ENCODE measurements around the gene PLIN3.
"Not testable (repeated sequence)": the region's sequence is repeated elsewhere in the genome, so short reads cannot be mapped to it uniquely, and the experiment has no call there.

Gene PLIN3

GRCh38 chr19:4845975-4846374 is 21.5 kb downstream of the PLIN3 start:
- DNase-seq = not testable (repeated sequence)

- DNase-seq = no peak
Measured at GRCh38 chr19:4844348-4845179, 22.9 kb downstream of the PLIN3 start.

DNA sequence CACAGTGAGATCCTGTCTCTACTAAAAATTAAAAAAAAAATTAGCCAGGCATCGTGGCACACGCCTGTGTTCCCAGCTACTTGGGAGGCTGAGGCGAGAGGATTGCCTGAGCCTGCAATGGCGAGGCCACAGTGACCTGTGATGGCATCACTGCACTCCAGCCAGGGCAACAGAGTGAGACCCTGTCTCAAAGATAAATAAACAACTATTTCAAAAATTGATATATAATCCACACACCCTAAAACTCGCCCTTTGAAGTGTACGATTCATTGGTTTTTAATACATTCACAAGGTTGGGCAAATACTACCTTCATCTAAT is 23.9 kb downstream of the PLIN3 start:
- DNase-seq = no peak

DNA sequence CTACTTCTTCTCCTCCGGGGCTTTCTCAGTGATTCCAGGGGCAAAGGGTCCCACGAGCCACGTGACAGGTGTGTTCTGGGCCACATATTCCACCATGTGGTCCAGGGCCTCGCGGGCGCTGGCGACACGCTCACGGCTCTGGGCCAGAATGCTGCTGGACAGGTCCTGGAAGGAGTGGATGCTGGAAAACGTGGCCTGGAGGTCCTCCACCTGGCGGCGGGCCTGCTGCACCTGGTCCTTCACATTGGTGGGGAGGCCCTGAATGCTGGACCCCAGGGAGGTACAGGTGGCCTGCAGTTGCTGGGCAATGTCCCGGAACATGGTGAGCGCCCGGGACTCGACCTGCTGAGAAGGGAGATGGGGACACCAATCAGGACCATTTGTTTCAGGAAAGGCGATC is 28.3 kb downstream of the PLIN3 start:
- no peak for DNase-seq

DNA sequence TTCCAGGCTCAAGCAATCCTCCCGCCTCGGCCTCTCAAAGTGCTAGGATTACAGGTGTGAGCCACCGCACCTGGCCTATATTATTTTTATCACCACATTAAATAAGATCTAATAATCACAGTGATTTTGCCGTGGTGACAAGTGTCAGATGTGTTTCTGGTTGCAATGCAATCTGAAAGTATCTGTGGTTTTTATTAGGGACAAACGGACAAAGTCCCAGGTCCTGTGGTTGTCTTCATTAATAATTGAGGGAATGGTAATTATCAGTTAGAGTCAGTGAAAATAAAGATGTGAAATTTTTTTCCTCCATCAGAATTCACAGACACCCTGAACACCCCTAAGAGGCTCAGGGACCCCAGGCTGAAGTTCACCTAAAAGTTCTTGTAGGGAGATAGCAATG is 34.7 kb downstream of the PLIN3 start:
- DNase-seq = no peak

DNA sequence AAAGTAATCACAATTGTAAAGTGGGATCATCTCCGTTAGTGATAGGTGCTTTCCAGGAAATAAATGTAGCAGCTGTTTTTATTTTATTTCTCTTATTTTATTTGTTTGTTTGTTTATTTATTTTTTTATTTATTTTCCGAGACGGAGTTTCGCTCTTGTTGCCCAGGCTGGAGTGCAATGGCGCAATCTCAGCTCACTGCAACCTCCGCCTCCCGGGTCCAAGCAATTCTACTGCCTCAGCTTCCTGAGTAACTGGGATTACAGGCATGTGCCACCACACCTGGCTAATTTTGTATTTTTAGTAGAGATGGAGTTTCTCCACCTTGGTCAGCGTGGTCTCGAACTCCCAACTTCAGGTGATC is 35.5 kb downstream of the PLIN3 start:
- DNase-seq = not testable (repeated sequence)

- DNase-seq = peak in 10 of 14 donors; percentile 12 to 63 (median 40)
Measured at GRCh38 chr19:4831304-4831978, 36.0 kb downstream of the PLIN3 start, which contains the start of gene TICAM1. TSS of gene TICAM1 (minus strand) at chr19:4831712. CDS start at chr19:4818377, 13,335 bp downstream.

- DNase-seq = no peak
Measured at GRCh38 chr19:4830768-4831265, 36.6 kb downstream of the PLIN3 start.

GRCh38 chr19:4830332-4830731 is 37.1 kb downstream of the PLIN3 start:
- no peak for DNase-seq

- peak in 8 of 14 donors; percentile 6 to 33 (median 22) for DNase-seq
Measured at GRCh38 chr19:4829001-4829712, 38.3 kb downstream of the PLIN3 start.

DNA sequence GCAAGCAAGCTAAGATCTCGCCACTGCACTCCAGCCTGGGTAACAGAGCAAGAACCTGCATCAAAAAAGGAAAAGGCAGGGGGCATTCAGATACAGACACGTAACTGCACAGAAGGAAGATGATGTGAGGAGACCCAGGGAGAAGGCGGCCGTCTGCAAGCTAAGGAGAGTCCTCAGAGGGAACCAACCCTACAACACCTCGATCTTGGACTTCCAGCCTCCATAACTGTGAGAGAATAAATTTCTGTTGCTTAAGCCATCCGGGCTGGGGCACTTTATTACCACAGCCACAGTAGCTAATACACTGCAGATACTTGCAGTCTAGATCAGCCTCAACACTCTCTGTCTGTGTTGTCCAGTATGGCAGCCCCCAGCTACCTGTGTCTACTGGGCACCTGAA is 43.9 kb downstream of the PLIN3 start:
- DNase-seq = no peak

DNA sequence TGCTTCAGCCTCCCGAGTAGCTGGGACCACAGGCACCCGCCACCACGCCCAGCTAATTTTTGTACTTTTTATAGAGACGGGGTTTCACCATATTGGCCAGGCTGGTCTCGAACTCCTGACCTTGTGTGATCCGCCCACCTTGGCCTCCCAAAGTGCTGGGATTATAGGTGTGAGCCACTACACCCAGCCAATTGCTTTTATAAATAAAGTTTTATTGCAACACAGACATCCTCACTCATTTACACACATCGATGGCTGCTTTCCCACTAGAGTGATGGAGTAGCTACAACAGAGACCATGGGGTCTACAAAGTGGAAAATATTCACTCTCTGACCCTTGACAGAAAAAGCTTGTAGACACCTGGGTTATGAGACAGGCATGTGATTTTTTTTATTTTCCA is 45.1 kb downstream of the PLIN3 start:
- DNase-seq = not testable (repeated sequence)

DNA sequence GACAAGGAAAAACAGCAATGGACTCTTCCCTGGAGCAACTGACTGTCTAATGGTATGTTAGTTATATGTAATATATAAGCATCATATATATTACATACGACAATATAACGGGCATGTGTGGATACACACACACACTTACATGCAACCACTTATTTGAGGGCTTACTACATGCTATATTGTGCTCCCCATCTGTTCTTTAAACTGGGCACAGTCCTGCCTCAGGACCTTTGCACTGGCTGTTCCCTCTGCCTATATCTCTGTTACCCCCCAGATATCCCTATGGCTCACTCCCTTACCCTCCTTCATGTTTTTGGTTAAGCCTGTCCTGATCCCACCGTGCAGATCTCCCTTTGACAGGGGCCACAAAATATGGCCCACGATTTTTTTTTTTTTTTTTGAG is 46.2 kb downstream of the PLIN3 start:
- DNase-seq = no peak

DNA sequence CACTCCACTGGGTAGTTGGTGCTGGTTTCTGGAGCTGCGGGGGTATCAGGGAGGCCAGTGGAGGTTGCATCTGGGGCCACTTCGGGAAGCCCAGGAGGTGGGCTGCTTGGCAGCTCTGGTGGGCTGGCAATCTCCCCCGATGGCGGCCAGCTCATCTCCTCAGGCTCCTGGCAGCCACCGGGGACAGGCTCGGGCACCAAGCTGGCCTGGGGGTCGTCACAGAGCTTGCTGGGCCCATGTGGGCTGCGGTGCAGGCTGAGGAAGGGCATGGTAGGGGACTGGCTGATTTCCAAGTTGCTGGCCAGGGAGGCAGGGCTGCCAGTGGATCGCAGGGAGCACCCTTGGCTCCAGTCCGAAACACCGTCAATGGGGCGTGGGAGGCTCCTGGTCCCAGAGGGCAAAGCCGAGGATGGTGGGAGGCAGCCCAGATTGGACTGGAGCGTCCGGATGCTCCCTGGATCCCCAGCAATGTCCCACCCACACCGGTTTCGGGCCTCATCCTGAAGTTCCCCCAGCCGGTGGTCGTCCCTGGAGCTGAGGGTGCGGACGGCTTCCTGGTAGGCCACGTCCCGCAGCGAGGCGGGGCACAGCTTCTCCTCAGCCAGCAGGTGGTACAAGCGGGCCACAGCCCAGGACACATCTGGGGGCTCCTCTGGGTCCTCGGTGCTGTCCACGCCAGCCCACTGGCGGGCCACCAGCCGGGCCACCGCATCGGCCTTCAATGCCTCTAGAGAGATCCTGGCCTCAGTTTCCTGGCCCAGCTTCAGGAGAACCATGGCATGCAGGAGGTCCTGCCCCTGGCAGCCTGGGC is 49.8 kb downstream of the PLIN3 start:
- DNase-seq = no peak

DNA sequence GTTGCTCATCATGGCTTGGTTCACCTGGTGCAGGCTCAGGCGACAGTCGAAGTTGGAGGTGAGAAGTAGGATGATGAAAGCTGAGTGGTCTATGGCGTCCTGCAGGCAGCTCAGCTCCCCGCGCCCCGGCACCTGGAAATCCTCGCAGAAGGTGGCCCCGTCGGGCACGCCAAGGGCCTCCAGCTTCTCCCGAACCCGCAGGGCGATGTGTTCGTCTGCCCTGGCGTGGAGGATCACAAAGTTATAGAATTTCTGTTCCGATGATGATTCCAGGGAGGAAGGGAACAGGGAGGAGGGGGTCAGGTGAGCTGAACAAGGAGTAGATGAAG is 50.6 kb downstream of the PLIN3 start:
- peak in 1 of 14 donors; percentile 0 for DNase-seq

GRCh38 chr19:4816202-4816949 is 51.1 kb downstream of the PLIN3 start:
- no peak for DNase-seq

DNA sequence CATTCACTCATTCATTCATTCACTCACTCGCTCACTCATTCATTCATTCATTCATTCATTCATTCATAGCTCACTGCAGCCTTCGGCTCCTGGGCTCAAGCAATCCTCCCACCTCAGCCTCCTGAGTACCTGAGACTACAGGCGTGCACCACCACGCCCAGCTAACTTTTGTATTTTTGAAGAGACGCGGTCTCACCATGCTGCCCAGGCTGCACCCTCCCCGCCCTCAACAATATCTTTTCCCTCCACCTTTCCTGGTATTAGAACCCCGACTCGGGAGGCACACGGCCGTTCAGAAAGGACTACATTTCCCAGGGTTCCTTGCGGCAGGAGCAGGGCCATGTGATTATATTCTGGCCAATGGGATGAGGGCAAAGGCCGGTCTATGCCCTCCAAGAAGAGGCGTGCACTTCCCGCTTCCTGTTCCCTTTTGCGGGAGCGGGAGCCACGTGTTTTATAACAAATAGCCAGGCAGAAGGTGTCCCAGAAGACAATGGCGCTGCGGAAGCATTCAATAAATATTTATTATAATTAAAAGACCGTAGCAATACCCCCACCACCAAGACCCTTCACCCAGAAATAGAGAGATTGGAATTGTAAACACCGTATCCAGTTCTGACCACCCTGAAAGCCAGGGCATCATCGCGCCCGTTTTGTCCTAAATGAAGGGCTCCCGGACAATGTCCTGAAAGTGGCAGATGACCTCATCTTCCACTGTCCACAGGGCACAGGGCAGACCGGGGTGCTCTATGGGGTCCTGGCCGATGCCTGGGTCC is 51.9 kb downstream of the PLIN3 start:
- peak in 13 of 14 donors; percentile 37 to 88 (median 81) for DNase-seq

DNA sequence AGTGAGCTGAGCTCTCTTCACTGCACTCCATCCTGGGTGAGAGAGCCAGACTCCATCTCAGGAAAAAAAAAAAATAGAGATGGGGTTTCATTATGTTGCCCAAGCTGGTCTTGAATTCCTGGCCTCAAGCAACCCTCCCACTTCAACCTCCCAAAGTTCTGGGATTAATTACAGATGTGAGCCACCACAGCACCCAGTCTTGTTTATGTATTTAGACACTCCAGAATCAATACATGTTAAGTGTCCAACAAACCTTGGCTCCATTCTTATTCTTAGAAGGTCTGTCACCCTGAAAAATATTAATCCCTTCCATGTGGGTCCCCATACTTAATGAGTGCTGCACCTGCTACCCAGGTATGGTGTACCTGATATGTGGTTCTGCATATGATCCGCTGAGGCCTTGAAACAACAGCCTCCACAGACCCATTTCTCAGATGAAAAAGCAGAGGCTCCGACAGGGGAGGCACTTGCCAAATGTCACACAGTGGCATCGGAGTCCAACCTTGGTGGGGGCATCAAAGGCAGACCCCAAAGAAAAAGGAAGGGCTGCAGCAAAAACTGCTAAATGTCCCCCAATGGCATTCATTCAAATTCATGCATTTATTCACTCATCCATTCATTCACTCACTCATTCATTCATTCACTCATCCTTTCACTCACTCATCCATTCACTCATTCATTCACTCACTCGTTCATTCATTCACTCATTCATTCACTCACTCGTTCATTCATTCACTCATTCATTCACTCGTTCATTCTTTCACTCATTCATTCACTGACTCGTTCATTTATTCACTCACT is 52.6 kb downstream of the PLIN3 start:
- no peak for DNase-seq

DNA sequence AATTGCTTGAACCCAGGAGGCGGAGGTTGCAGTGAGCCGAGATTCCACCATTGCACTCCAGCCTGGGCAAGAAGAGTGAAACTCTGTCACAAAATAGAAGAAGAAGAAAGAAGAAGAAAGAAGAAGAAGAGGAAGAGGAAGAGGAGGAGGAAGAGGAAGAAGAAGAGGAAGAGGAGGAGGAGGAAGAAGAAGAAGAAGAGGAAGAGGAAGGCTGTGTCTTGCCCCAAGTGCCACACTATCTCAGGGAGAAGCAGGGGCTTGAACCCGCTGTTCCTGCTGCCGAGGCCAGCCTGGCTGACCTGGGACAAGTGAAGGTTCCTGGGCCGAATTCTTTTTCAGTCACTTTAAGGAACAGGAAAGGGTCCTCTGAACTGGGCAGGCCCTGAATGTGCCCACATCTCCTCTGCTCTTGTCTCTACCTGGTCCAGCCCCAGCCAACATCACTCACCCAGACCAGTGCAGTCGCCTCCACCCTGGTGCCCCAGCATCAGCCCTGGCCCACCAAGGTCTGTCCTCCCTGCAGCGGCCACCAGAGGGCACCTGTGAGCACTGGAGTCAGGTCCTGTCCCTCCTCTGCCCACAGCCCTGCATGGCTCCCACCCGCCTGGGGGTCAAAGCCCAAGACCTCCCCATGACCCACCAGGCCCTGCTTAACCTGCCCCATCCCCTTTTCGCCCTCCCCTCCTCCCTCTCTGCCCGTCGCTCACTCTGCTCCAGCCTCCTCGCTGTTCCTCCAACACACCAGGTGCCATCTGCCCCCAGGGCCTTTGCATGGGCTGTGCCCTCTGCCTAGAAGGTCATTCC is 55.9 kb downstream of the PLIN3 start:
- DNase-seq = peak in 11 of 14 donors; percentile 8 to 72 (median 34)

Measured in C1 segment of cervical spinal cord (tissue), 14 donors.